CD4-positive, CD25-positive, alpha-beta regulatory T cell (primary cell): ENCODE measurements around the gene SERPINB6. TPM values are rescaled to one million over a fixed set of nuclear protein-coding genes. Genes with fewer than 3 reads are reported as not detected.

ENCODE experiments used
- ATAC-seq, 2 donors: fragments of 150-1000 bp; cut with Tn5 transposase; one replicate each; pipeline ENCODE4 v1.10.0; 2021; ENCODE audit warnings: low read depth in 2 of 2, moderate number of reproducible peaks in 2 of 2, moderate library complexity in 1 of 2
- DNase-seq, 3 donors: peaks; one replicate each; pipeline versions ENCODE4 v3.0.0 to v3.0.0-alpha.2; 2012 to 2022; ENCODE audit warnings: mixed read lengths in 1 of 3
- H3K27ac ChIP-seq: one replicate; pipeline ENCODE4 v1.7.0; 2013; ENCODE audit warnings: mild to moderate bottlenecking, low read length; ENCODE audit not compliant: insufficient read depth, poor library complexity, severe bottlenecking
- H3K27me3 ChIP-seq: one replicate; pipeline ENCODE4 v1.7.0; 2013; ENCODE audit warnings: low read length; ENCODE audit not compliant: control insufficient read depth, insufficient read depth
- H3K36me3 ChIP-seq: one replicate; pipeline ENCODE4 v1.7.0; 2013; ENCODE audit warnings: mild to moderate bottlenecking, low read length, moderate library complexity; ENCODE audit not compliant: control insufficient read depth, insufficient read depth
- H3K4me1 ChIP-seq: 2 replicates; pipeline ENCODE4 v1.7.0; 2013; ENCODE audit warnings: mild to moderate bottlenecking, low read length; ENCODE audit not compliant: insufficient read depth, control insufficient read depth, poor library complexity, severe bottlenecking
- H3K4me3 ChIP-seq: one replicate; pipeline ENCODE4 v1.7.0; 2013; ENCODE audit warnings: low read depth, mild to moderate bottlenecking, low read length, moderate library complexity
- H3K9me3 ChIP-seq, 2 experiments: 1 replicate in 1 of 2; 2 replicates in 1 of 2; pipeline ENCODE4 v1.7.0; 2013; ENCODE audit warnings: low read length in 2 of 2, mild to moderate bottlenecking in 1 of 2, moderate library complexity in 1 of 2; ENCODE audit not compliant: control insufficient read depth in 2 of 2
- H3K27ac Mint-ChIP-seq, 3 donors: one replicate each; pipeline ENCODE4 v1.8.0; 2020 to 2022; ENCODE audit warnings: mild to moderate bottlenecking in 3 of 3, mixed read lengths in 3 of 3, moderate library complexity in 2 of 3
- H3K27me3 Mint-ChIP-seq: one replicate; pipeline ENCODE4 v1.8.0; 2022; ENCODE audit warnings: mild to moderate bottlenecking, mixed read lengths
- H3K36me3 Mint-ChIP-seq: one replicate; pipeline ENCODE4 v1.8.0; 2020; ENCODE audit warnings: mixed read lengths
- H3K4me1 Mint-ChIP-seq, 4 donors: one replicate each; pipeline ENCODE4 v1.8.0; 2020 to 2022; ENCODE audit warnings: mixed read lengths in 4 of 4, mild to moderate bottlenecking in 1 of 4
- H3K4me3 Mint-ChIP-seq, 4 donors: one replicate each; pipeline ENCODE4 v1.8.0; 2020 to 2022; ENCODE audit warnings: mild to moderate bottlenecking in 4 of 4, mixed read lengths in 4 of 4, moderate library complexity in 3 of 4
- H3K9me3 Mint-ChIP-seq, 7 donors: one replicate each; pipeline ENCODE4 v1.8.0; 2020 to 2022; ENCODE audit warnings: mixed read lengths in 7 of 7, mild to moderate bottlenecking in 3 of 7, moderate library complexity in 2 of 7
- polyA plus RNA-seq, 4 donors: library from polyadenylated mRNA; unstranded; fragments of 300-500 nt; fragmentation: Illumina TruSeq; gene quantifications; one replicate each; pipeline ENCODE4 v1.2.3, GENCODE V29; 2021
- total RNA-seq: library from RNA; stranded (reverse); gene quantifications from one replicate; pipeline ENCODE4 v1.2.3, GENCODE V29; 2022

Gene SERPINB6
- total and polyA plus RNA-seq, 5 donors from 2014 or later: 3.9 to 79.9 (median 21.9) TPM

- H3K9me3 Mint-ChIP-seq: peaks cover 0 to 4% (median 0%) of the 10 kb centered on the region in 7 donors
- Histone ChIP-seq H3K36me3 (no peaks in the 10 kb centered on the region), H3K4me1 (peaks cover 16% of the 10 kb centered on the region), H3K9me3 (no peaks in the 10 kb centered on the region), H3K4me3 (no peak overlapping the region), H3K27ac (no peak overlapping the region), H3K27me3 (peaks cover 15% of the 10 kb centered on the region)
- peaks cover 76% of the 10 kb centered on the region for H3K27me3 Mint-ChIP-seq
- H3K4me1 Mint-ChIP-seq: peaks cover 5 to 64% (median 14%) of the 10 kb centered on the region in 4 donors
- DNase-seq (no peak), ATAC-seq (no peak)
- no peaks in the 10 kb centered on the region for H3K36me3 Mint-ChIP-seq
- H3K4me3 Mint-ChIP-seq: peak overlapping the region in 3 of 4 donors; percentile 4 to 48 (median 34)
- H3K27ac Mint-ChIP-seq: no peak overlapping the region
Observed at GRCh38 chr6:2968600-2969135, 2.7 kb downstream of the SERPINB6 start.

- Mint-ChIP-seq H3K27me3 (peaks cover 72% of the 10 kb centered on the region), H3K27ac (peak overlapping the region in 1 of 3 donors; percentile 61), H3K4me1 (peaks cover 5 to 69% (median 14%) of the 10 kb centered on the region in 4 donors), H3K9me3 (peaks cover 0 to 4% (median 0%) of the 10 kb centered on the region in 7 donors), H3K36me3 (no peaks in the 10 kb centered on the region), H3K4me3 (peak overlapping the region in 1 of 4 donors; percentile 4)
- no peak for DNase-seq
- no peak overlapping the region for H3K4me3 ChIP-seq
- H3K27ac ChIP-seq: no peak overlapping the region
- H3K4me1 ChIP-seq: peaks cover 16% of the 10 kb centered on the region
- H3K27me3 ChIP-seq: peaks cover 12% of the 10 kb centered on the region
- no peaks in the 10 kb centered on the region for H3K36me3 ChIP-seq
- no peaks in the 10 kb centered on the region for H3K9me3 ChIP-seq
- ATAC-seq: no peak
Observed at GRCh38 chr6:2967936-2968335, 3.4 kb downstream of the SERPINB6 start.

- DNase-seq: no peak
- Histone ChIP-seq H3K4me3 (no peak overlapping the region), H3K36me3 (no peaks in the 10 kb centered on the region), H3K9me3 (no peaks in the 10 kb centered on the region), H3K4me1 (peaks cover 9% of the 10 kb centered on the region), H3K27me3 (peaks cover 7% of the 10 kb centered on the region), H3K27ac (no peak overlapping the region)
- ATAC-seq: no peak
- Mint-ChIP-seq H3K4me1 (peaks cover 0 to 68% (median 13%) of the 10 kb centered on the region in 4 donors), H3K4me3 (peak overlapping the region in 2 of 4 donors; percentile 16 to 36), H3K27me3 (peaks cover 61% of the 10 kb centered on the region), H3K27ac (peak overlapping the region in 1 of 3 donors; percentile 50), H3K36me3 (no peaks in the 10 kb centered on the region), H3K9me3 (peaks cover 0 to 3% (median 0%) of the 10 kb centered on the region in 7 donors)
Observed at GRCh38 chr6:2966347-2966746, 5.0 kb downstream of the SERPINB6 start.

- Mint-ChIP-seq H3K27ac (no peak overlapping the region), H3K4me1 (peaks cover 0 to 62% (median 10%) of the 10 kb centered on the region in 4 donors), H3K9me3 (peaks cover 0 to 3% (median 0%) of the 10 kb centered on the region in 7 donors), H3K36me3 (peaks cover 3% of the 10 kb centered on the region), H3K27me3 (peaks cover 59% of the 10 kb centered on the region), H3K4me3 (no peak overlapping the region)
- ATAC-seq: no peak
- DNase-seq: no peak
- no peaks in the 10 kb centered on the region for H3K9me3 ChIP-seq
- peaks cover 5% of the 10 kb centered on the region for H3K27me3 ChIP-seq
- H3K36me3 ChIP-seq: no peaks in the 10 kb centered on the region
- H3K4me3 ChIP-seq: no peak overlapping the region
- no peaks in the 10 kb centered on the region for H3K4me1 ChIP-seq
- H3K27ac ChIP-seq: no peak overlapping the region
Observed at GRCh38 chr6:2964793-2965505, 6.4 kb downstream of the SERPINB6 start.

GRCh38 chr6:2963756-2964155 lies 7.6 kb downstream of the SERPINB6 start:
- Mint-ChIP-seq H3K27me3 (peaks cover 55% of the 10 kb centered on the region), H3K9me3 (peaks cover 0 to 3% (median 0%) of the 10 kb centered on the region in 7 donors), H3K27ac (peak overlapping the region in 2 of 3 donors; percentile 36 to 37), H3K4me1 (peaks cover 0 to 64% (median 10%) of the 10 kb centered on the region in 4 donors), H3K4me3 (no peak overlapping the region), H3K36me3 (peaks cover 7% of the 10 kb centered on the region)
- Histone ChIP-seq H3K4me3 (no peak overlapping the region), H3K27ac (no peak overlapping the region), H3K36me3 (no peaks in the 10 kb centered on the region), H3K4me1 (no peaks in the 10 kb centered on the region), H3K27me3 (no peaks in the 10 kb centered on the region), H3K9me3 (no peaks in the 10 kb centered on the region)
- DNase-seq: no peak
- ATAC-seq: no peak

- H3K4me1 Mint-ChIP-seq: peaks cover 0 to 62% (median 8%) of the 10 kb centered on the region in 4 donors
- H3K27me3 ChIP-seq: no peaks in the 10 kb centered on the region
Observed at GRCh38 chr6:2962636-2963035, 8.7 kb downstream of the SERPINB6 start.

GRCh38 chr6:2962004-2962403 lies 9.4 kb downstream of the SERPINB6 start:
- H3K27me3 Mint-ChIP-seq: peaks cover 45% of the 10 kb centered on the region
- no peak for DNase-seq
- H3K4me3 Mint-ChIP-seq: no peak overlapping the region
- ATAC-seq: no peak
- peaks cover 0 to 1% (median 0%) of the 10 kb centered on the region in 7 donors for H3K9me3 Mint-ChIP-seq
- no peaks in the 10 kb centered on the region for H3K27me3 ChIP-seq
- no peak overlapping the region for H3K27ac ChIP-seq
- no peaks in the 10 kb centered on the region for H3K4me1 ChIP-seq
- H3K4me3 ChIP-seq: no peak overlapping the region
- peak overlapping the region; percentile 2 to 79 (median 39) for H3K27ac Mint-ChIP-seq
- peaks cover 7% of the 10 kb centered on the region for H3K36me3 Mint-ChIP-seq
- H3K36me3 ChIP-seq: no peaks in the 10 kb centered on the region
- no peaks in the 10 kb centered on the region for H3K9me3 ChIP-seq
- H3K4me1 Mint-ChIP-seq: peaks cover 0 to 58% (median 5%) of the 10 kb centered on the region in 4 donors

More at GRCh38 chr6:2962636-2963035, 8.7 kb downstream of the SERPINB6 start:
- DNase-seq: no peak
- no peaks in the 10 kb centered on the region for H3K9me3 ChIP-seq
- Mint-ChIP-seq H3K4me3 (no peak overlapping the region), H3K9me3 (peaks cover 0 to 1% (median 0%) of the 10 kb centered on the region in 7 donors), H3K27ac (peak overlapping the region in 2 of 3 donors; percentile 2 to 17), H3K27me3 (peaks cover 45% of the 10 kb centered on the region), H3K36me3 (peaks cover 7% of the 10 kb centered on the region)
- ATAC-seq: no peak
- no peaks in the 10 kb centered on the region for H3K4me1 ChIP-seq
- H3K4me3 ChIP-seq: no peak overlapping the region
- no peaks in the 10 kb centered on the region for H3K36me3 ChIP-seq
- no peak overlapping the region for H3K27ac ChIP-seq
